Stimulated activated CD8-positive, alpha-beta memory T cell treated with anti-CD3 and anti-CD28 coated beads, Interleukin-4, amount 100 ng/mL, for 1 hour (primary cell): ENCODE measurements around the gene SNX24.
"Not testable (repeated sequence)": the region's sequence is repeated elsewhere in the genome, so short reads cannot be mapped to it uniquely, and the experiment has no call there.

Experiments used
- DNase-seq, 2 donors: peaks; one replicate each; pipeline ENCODE4 v3.0.0-alpha.2; 2020; ENCODE audit warnings: low read depth in 2 of 2, low spot score in 1 of 2

The SNX24 gene

GRCh38 chr5:122959740-122960445, 114.5 kb downstream of the SNX24 start:
- DNase-seq = no peak

DNA sequence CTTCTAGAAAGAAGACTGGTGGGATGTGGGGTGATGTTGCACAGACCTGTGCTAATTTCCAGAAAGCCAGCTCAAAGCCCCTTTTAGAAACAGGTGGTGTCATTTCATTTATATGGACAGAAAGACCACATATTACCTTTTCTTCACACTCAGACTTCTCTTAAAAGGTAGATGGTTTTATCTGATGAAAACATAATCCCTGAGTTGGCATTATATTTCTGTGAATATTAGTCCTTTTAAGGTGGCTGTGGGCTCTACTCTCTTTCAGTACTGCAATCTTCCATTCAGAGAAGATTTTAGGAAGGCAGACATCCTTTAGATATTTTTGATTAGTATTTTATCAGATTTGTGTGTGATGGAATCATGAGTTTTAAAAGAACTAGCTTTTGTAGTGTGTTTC, 117.9 kb downstream of the SNX24 start:
- DNase-seq = no peak

GRCh38 chr5:122965111-122965510, 119.7 kb downstream of the SNX24 start:
- DNase-seq = no peak

DNA sequence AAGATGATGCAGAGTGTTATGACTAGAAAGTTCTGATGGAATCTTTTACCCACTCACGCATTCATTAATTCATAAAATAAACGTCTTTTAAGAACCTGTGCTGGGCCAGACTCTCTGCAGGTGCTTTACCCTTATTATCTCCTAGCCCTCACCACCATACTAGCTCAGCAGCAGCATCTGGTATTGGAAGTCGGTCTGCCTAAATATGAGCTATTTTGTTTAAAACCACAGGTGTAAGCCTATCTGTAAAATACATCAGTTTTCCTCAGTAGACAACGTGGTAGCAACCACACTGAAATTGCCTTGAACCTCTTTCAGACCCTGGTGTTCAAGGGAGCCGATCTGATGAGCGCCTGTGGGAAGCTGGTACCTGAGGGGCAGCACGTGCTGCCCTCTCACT, 121.7 kb downstream of the SNX24 start:
- no peak for DNase-seq

GRCh38 chr5:122967625-122968024, 122.2 kb downstream of the SNX24 start:
- DNase-seq = no peak

DNA sequence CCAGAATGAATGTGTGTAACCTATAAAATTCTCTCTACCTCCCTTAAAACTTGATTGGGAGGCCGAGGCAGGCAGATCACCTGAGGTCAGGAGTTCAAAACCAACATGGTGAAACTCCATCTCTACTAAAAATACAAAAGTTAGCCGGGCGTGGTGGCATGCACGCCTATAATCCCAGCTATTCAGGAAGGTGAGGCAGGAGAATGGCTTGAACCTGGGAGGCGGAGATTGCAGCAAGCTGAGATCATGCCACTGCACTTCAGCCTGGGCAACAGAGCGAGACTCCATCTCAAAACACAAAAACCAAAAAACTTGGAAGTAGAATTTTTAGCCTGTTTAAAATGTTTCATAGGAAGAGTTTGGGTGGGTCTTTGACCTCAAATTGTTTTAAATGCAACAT, 122.6 kb downstream of the SNX24 start:
- DNase-seq = not testable (repeated sequence)

DNA sequence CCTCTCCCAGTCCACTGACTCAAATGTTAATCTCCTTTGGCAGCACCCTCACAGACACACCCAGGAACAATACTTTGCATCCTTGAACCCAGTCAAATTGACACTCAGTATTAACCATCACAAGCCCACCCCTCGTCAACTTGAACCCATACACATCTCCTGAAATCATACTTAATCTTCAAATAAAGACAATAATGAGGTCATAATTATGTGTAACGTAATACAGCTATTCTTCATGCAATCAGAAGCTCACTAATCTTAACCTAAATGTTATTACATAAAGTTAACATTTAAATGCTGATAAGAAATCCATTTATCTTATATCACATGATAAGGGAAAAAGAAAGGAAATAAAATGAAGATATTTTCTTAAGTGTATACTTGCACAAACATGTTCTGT, 125.9 kb downstream of the SNX24 start:
- no peak for DNase-seq

GRCh38 chr5:122972877-122973276, 127.5 kb downstream of the SNX24 start:
- DNase-seq = no peak

DNA sequence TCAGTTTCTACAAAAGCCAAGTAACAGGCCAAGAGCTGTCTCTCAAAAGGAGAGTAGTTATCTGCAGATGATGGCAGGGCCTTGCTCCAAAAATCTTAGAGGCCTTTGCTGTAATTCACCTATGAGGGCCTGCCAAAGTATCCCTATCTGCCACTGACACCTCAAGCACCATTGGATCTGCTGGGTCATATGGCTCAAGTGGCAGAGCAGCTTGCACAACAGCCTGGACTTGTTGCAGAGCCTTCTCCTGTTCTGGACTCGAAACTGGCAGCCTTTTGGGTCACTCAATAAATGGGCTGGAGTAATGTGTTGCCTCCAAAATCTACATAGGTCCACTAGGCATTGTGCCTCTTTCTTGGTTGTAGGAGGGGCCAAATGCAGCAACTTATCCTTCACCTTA, 128.3 kb downstream of the SNX24 start:
- DNase-seq = not testable (repeated sequence)

- not testable (repeated sequence) for DNase-seq
Measured at GRCh38 chr5:122974251-122974650, 128.8 kb downstream of the SNX24 start.

DNA sequence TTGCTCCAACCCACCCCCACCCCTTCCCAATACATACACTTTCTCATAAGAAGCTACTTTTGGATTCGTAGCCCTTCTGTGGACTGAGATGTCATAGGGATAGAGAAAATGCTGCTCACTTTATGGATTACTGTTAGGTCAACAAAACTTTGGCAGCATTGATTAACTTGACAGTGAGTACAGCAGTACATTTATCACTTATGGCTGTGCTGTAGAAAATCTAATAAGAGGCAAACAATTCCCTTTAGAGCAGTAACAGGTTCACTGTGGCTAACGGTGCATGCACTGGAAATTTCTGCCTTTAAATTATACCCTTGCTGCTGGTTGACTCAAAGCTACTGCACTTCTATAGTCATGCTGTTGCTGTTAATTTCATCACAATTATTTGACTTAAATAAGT, 131.9 kb downstream of the SNX24 start:
- no peak for DNase-seq

DNA sequence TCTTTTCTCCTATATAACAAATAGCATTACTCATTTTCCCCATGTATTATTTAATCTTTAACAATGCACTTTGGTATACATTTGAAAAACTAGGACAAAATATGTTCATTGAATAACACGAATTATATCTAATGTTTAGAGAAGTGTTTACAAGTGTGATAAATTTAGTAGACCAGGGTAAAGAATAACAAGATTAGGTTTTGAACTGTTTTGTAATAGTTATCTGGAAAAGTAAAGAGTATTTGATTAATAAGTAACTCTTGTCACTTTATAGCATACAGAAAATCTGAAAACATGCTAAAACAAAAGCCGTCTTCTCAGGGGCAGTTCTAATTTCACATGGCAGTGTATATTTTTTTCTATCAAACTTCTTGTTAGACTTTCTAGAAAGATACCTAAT, 132.7 kb downstream of the SNX24 start:
- DNase-seq = no peak

- DNase-seq = no peak
Measured at GRCh38 chr5:122978644-122979297, 133.4 kb downstream of the SNX24 start.

DNA sequence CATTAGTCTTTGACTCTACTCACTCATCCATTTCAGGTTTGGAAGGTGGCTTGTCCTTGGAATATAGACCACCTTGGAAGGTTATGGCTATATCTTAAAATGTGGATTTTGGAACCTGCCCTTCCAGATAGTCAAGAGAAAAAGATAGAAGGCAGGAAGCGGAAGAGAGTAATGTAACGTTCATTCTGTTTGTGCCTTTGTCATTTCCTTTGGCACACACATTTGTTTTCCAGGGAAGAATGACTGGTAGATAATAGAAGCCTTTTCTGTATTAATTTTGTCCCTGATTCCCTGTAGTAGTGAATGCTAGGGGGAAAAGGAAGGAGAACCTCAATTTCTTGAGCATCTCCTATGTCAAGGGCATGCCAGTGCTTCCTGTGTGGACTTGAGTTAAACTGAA, 136.4 kb downstream of the SNX24 start:
- DNase-seq = no peak

DNA sequence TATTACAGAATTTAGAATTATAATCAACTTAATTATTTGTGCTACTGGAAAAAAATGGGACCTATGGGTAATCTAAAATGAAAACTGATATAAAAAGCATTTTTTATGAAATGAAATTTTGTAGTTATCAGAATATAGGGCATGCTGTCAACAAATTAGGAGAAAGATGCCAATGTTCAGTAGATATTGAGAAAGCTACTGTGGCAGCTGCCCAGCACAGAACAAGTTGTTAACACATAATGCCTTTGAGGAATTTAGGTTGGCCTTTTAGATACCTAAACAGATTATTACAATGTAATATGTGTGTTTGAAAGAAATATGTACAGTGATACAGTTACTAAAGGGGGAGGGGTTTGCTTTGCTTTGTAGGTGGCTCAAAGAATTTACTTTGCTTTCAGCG, 137.0 kb downstream of the SNX24 start:
- no peak for DNase-seq

- no peak for DNase-seq
Measured at GRCh38 chr5:122984425-122984824, 139.0 kb downstream of the SNX24 start.

DNA sequence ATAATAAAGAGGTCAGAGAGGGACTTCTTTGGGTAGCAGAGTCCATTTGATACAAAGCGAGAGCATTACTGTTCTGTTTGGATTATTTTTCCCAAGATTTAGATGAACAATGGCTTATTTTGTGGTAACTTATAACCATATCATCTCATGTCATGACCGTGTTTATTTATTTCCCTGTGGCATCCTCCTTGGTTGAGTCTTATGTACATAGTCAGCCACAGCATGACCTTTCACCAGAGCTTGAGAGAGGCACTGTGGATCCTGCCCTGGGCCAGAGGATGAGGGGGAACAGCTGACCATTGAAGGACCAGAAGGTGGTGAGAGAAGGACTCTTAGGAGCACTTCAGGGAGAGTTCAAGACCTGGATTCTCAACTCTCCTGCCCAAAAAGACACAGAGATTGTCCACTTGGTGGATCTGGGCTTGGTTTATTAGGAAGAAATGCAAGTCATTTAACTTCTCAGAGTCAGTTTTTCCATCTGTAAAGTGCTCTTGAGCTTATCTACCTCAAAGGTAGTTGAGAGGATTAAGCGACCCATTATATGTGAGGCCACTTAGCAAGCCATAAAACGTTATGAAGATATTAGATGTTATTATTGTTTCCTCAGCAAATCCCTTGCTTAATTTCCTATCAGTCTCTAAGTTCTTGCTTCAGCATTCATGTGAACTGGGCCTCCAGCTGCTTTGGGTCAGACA, 139.7 kb downstream of the SNX24 start:
- no peak for DNase-seq

- DNase-seq = no peak
Measured at GRCh38 chr5:122985954-122986721, 140.7 kb downstream of the SNX24 start.

- DNase-seq = no peak
Measured at GRCh38 chr5:122996091-122996490, 150.7 kb downstream of the SNX24 start.

DNA sequence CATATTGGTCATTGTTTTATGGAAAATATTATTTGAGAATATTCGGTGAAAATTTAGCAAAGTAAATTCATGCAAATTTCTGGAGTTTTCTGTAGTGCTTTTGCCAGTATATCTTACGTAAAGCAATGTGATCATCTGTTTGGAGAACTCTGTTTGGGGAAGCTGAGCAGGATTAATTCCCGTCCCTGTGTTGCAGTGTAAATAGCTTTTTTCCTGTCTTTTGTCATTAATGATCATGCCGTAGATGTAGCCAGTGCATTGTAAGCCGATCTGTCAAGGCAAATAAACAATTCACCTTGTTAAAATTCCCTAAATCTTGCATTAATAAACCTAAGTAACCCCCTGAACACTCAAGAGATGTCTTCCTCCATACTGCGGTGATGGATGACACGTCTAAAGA, 151.9 kb downstream of the SNX24 start:
- DNase-seq = no peak

DNA sequence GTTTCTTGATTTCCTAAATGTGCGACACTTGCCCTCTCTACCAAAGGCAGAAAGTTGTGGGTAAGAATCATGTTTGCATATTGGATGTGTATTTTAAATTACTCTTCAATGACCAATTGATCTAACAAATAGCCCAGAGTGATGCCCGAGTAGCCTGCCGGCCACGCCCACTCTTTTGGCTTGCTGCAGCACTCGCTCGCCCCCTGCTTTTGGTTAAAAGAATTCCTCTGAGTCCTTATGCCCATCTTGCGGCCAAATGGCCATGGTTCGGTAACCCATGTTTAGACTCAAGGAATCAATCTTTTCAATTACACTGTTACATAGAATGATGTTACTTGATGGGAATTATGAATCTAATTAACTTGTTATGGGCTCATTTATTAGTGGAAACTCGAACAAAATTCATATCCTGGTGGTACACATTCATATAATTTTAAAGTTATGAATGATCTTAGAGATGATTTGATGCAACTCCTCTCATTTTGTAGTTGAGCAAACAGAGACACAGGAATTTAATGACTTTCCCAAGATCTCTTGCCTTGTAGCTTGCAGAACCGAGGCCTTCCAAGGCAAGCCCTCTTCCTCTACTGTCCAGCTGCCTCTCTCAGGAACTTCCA, 154.6 kb downstream of the SNX24 start:
- DNase-seq = peak in 1 of 2 donors; percentile 2
